ENCODE data around the gene FRMPD4.

Gene FRMPD4

DNA sequence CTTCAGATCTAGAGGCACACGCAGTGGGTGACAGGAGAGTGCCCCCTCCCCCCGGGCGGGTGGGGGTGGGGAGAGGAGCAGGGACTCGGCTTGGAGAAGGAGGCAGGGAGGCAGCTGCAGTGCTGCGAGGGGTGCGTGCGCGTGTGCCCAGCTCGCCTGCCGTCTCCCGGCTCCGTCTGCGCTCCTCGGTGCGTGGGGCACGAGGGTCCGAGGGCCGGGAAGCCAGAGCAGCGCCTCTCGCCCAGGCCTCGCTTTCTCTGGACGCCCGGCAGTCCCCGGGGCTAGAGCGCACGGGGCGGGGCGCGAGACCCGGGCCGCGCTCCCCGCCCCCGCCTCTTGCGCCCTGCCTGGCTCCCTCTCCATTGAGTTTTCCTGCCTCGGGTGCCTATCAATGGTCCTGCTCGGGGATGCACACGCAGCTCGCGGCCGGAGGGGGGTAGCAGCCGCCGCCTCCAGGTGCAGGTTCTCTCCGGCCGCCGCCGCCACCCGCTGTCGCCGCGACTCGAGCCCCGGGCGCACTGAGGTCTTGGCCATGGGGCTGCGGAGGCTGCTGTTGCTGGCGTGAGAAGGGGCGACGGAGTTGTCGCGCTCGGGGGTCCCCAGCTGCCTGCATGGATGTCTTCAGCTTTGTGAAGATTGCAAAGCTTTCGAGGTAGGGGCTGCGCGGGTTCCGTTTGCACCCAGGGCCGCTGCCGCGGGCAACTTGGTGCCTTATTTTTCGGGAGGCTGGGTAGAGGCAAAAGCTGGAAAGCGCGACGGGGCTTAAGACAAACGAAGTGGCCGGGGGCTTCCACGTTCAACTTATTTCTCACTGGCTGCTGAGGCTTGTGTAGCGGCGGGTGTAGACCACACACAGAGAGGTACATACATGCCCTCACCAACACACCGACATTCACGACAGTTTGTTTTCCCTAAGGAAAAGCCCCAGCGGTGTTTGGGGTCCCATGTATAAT lies at the start of gene FRMPD4:
TSS of gene FRMPD4 (plus strand) at position 113 of the 953 bp plus-strand sequence. CDS start at position 612, 499 bp downstream.
- Histone ChIP-seq H3K4me1 (ENCODE audit: insufficient read depth, low read length, poor library complexity, severe bottlenecking) (no peaks in the 10 kb centered on the region), H3K36me3 (ENCODE audit: insufficient read depth, low read length) (no peaks in the 10 kb centered on the region), H3K79me2 (ENCODE audit: insufficient read depth, low read length) (no peaks in the 10 kb centered on the region), H3K4me2 (ENCODE audit: low read depth, low read length, poor library complexity, severe bottlenecking) (no peak within 1 kb of the TSS), H2AFZ (ENCODE audit: low read length) (no peak within 1 kb of the TSS), H3F3A (ENCODE audit: low read depth) (no peaks in the 10 kb centered on the region), H3K9ac (ENCODE audit: low read depth, low read length, poor library complexity, severe bottlenecking) (no peak within 1 kb of the TSS), H3K9me3 (ENCODE audit: insufficient read depth, low read depth, low read length) (no peaks in the 10 kb centered on the region), H4K20me1 (ENCODE audit: insufficient read depth, low read length, poor library complexity, severe bottlenecking) (no peaks in the 10 kb centered on the region), H3K9me2 (replicated peaks; ENCODE audit: low read depth, low read length) (no peaks in the 10 kb centered on the region), H3K4me3 (ENCODE audit: low read length, poor library complexity, severe bottlenecking) (no peak within 1 kb of the TSS), H3K27me3 (ENCODE audit: insufficient read depth, low read length, poor library complexity, severe bottlenecking) (no peaks in the 10 kb centered on the region)
- no peak for TF ChIP-seq CTCF (conservative IDR thresholded peaks at IDR 0.05; ENCODE audit: low read length)
- no peak for TF ChIP-seq EZH2phosphoT487 (IDR thresholded peaks at IDR 0.05; ENCODE audit: borderline replicate concordance)

DNA sequence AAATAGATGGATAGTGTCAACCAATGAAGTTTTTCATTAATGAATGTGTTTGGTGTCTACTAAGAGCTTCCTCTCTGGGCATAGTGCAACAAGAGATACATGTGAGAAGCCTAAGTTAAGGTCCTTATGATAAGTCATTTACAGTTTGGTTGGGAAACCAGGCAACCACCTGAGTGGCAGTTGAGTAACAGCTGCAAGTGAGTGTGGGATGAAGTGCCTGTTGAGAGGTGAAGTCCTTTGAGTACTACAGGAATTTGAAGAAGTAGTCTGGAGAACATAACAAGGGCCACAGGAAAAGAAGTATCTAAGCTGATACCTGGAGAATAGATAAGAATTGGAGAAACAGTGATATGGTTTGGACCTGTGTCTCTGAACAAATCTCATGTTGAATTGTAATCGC lies 48.5 kb upstream of the FRMPD4 start:
- Histone ChIP-seq H3K4me1 (ENCODE audit: insufficient read depth, low read length, poor library complexity, severe bottlenecking) (no peaks in the 10 kb centered on the region), H3K36me3 (ENCODE audit: insufficient read depth, low read length) (no peaks in the 10 kb centered on the region), H3K9me3 (ENCODE audit: insufficient read depth, low read depth, low read length) (no peaks in the 10 kb centered on the region)

GRCh38 chrX:12113321-12113720 lies 25.0 kb upstream of the FRMPD4 start:
- no peaks in the 10 kb centered on the region for H3K4me1 ChIP-seq (ENCODE audit: insufficient read depth, low read length, poor library complexity, severe bottlenecking)
- no peaks in the 10 kb centered on the region for H3F3A ChIP-seq (ENCODE audit: low read depth)
- H3K79me2 ChIP-seq (ENCODE audit: insufficient read depth, low read length) = no peaks in the 10 kb centered on the region
- no peaks in the 10 kb centered on the region for H4K20me1 ChIP-seq (ENCODE audit: insufficient read depth, low read length, poor library complexity, severe bottlenecking)
- H3K36me3 ChIP-seq (ENCODE audit: insufficient read depth, low read length) = no peaks in the 10 kb centered on the region
- no peak overlapping the region for H2AFZ ChIP-seq (ENCODE audit: low read length)
- no peaks in the 10 kb centered on the region for H3K27me3 ChIP-seq (ENCODE audit: insufficient read depth, low read length, poor library complexity, severe bottlenecking)
- H3K9me3 ChIP-seq (ENCODE audit: insufficient read depth, low read depth, low read length) = no peaks in the 10 kb centered on the region
- H3K9me2 ChIP-seq (replicated peaks; ENCODE audit: low read depth, low read length) = no peaks in the 10 kb centered on the region
- H3K4me2 ChIP-seq (ENCODE audit: low read depth, low read length, poor library complexity, severe bottlenecking) = no peak overlapping the region
- no peak for TF ChIP-seq EZH2phosphoT487 (IDR thresholded peaks at IDR 0.05; ENCODE audit: borderline replicate concordance)
- no peak for TF ChIP-seq CTCF (conservative IDR thresholded peaks at IDR 0.05; ENCODE audit: low read length)
- no peak overlapping the region for H3K4me3 ChIP-seq (ENCODE audit: low read length, poor library complexity, severe bottlenecking)
- no peak overlapping the region for H3K9ac ChIP-seq (ENCODE audit: low read depth, low read length, poor library complexity, severe bottlenecking)

More for the DNA sequence above, 48.5 kb upstream of the FRMPD4 start:
- Histone ChIP-seq H3K4me3 (ENCODE audit: low read length, poor library complexity, severe bottlenecking) (no peak overlapping the region), H3K27me3 (ENCODE audit: insufficient read depth, low read length, poor library complexity, severe bottlenecking) (no peaks in the 10 kb centered on the region), H3K9me2 (replicated peaks; ENCODE audit: low read depth, low read length) (no peaks in the 10 kb centered on the region), H3F3A (ENCODE audit: low read depth) (no peaks in the 10 kb centered on the region), H2AFZ (ENCODE audit: low read length) (no peak overlapping the region), H3K4me2 (ENCODE audit: low read depth, low read length, poor library complexity, severe bottlenecking) (no peak overlapping the region), H4K20me1 (ENCODE audit: insufficient read depth, low read length, poor library complexity, severe bottlenecking) (no peaks in the 10 kb centered on the region), H3K79me2 (ENCODE audit: insufficient read depth, low read length) (no peaks in the 10 kb centered on the region), H3K9ac (ENCODE audit: low read depth, low read length, poor library complexity, severe bottlenecking) (no peak overlapping the region)
- TF ChIP-seq EZH2phosphoT487 (IDR thresholded peaks at IDR 0.05; ENCODE audit: borderline replicate concordance) = no peak
- no peak for TF ChIP-seq CTCF (conservative IDR thresholded peaks at IDR 0.05; ENCODE audit: low read length)
